Stomach (tissue), 4 donors: ENCODE results near the gene TMEM229B.

Source experiments
- POLR2A ChIP-seq, 4 donors: fragments of 450-650 bp; IDR thresholded peaks; one replicate each; pipeline ENCODE4 v1.6.1; 2016; ENCODE audit warnings: antibody characterized with exemption in 4 of 4, control low read depth in 2 of 4, mild to moderate bottlenecking in 1 of 4, moderate library complexity in 1 of 4
- POLR2AphosphoS5 ChIP-seq, 3 donors: sonication (generic); formaldehyde crosslinking; IDR thresholded peaks; one replicate each; pipeline ENCODE4 v1.6.1; 2016; ENCODE audit warnings: antibody characterized with exemption in 3 of 3
- TF ChIP-seq, protein P1 (sequence below), 7 experiments: fragments of 450-650 bp in 4 of 7; fragments of 200-600 bp in 3 of 7; sonication (generic) in 3 of 7; IDR thresholded peaks; one replicate each; pipeline ENCODE4 v1.5.1; 2016 to 2019; ENCODE audit warnings: antibody characterized with exemption in 7 of 7, control low read depth in 2 of 7, mild to moderate bottlenecking in 1 of 7

DNA sequence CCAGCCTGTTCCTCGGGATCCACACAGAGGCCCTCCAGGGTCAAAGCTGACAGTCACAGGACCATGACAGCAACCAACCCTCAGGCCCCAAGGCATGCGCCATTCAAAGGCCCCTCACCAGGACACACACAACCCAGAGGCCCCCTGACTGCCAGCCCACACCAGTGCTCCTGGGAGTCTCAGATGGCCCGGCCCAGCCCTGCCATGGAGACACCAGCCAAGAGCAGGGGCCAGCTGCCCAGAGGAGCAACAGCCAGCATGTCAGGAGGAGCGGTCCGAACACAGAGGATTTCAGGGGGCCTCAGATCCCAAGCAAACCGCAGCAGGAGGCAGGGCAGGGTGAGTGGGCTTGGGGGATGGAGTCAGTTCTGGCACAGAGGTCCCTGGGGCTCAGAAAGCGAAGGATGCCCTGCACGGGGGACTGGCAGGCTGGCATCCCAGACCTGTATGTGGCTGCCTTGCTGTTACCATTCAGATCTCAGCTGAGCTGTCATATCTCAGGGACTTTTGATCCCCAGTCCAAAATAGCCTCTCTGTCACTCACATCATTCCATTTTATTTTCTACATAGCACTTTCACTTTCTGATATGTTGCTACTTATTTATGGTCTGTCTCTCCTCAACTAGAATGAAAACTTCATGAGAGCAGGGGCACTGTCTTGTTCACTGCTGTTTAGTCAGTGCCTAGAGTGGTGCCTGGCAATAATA, 4.8 kb downstream of the TMEM229B start:
- TF ChIP-seq, protein P1, sequence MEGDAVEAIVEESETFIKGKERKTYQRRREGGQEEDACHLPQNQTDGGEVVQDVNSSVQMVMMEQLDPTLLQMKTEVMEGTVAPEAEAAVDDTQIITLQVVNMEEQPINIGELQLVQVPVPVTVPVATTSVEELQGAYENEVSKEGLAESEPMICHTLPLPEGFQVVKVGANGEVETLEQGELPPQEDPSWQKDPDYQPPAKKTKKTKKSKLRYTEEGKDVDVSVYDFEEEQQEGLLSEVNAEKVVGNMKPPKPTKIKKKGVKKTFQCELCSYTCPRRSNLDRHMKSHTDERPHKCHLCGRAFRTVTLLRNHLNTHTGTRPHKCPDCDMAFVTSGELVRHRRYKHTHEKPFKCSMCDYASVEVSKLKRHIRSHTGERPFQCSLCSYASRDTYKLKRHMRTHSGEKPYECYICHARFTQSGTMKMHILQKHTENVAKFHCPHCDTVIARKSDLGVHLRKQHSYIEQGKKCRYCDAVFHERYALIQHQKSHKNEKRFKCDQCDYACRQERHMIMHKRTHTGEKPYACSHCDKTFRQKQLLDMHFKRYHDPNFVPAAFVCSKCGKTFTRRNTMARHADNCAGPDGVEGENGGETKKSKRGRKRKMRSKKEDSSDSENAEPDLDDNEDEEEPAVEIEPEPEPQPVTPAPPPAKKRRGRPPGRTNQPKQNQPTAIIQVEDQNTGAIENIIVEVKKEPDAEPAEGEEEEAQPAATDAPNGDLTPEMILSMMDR (IDR thresholded peaks at IDR 0.05): no peak
- no peak for TF ChIP-seq POLR2AphosphoS5 (IDR thresholded peaks at IDR 0.05)
- no peak for TF ChIP-seq POLR2A (IDR thresholded peaks at IDR 0.05)
